SIG-M5 treated with dmso at 0.1 percent for 504 hours (cell line): ENCODE data around the gene MREG.

Source experiments
- DNase-seq: peaks from one replicate; lab custom pipeline; 2025; ENCODE audit not compliant: unreplicated experiment; lab: John Stamatoyannopoulos, UW

Gene MREG, protein sequence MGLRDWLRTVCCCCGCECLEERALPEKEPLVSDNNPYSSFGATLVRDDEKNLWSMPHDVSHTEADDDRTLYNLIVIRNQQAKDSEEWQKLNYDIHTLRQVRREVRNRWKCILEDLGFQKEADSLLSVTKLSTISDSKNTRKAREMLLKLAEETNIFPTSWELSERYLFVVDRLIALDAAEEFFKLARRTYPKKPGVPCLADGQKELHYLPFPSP

DNA sequence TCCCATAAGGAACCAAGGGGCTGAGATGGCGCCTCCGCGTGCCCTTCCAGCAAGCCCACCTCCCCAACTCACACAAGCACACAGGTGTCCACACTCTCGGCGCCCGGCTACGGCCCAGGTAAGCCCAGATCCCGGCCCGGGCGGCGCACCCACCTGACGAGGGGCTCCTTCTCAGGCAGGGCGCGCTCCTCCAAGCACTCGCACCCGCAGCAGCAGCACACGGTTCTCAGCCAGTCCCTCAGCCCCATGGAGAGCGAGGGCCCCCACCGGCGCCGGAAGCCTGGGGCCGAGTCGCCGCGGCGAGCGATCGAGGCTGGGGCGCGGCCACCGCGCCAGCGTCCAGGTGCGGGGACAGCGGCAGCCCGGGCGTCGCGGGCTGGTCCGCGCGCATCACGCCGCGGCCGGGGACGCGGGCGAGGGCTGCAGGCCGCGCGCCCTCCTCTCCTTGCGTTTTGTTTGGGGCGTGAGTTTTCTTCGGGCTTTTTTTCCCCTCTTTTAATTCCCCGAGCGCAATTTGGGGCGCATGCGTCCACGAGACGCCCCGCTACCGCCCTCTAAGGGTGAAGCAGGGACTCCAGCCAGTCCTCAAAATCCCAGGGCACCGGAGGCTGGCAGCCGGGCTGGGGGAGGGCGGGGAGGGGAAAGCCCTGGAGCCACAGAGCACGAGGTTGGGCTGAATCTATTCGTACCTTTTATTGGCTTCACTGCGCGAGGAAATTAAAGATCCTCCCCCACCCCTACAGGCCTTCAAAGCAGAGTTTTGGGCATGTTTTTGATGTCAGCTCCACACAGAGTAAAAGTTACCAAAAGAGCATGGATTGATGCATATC lies at the start of gene MREG:
Gene MREG, minus strand, starts transcription at position 472 of the 830 bp plus-strand sequence. Its CDS starts 224 bp downstream, at position 248.
- peak; percentile 83 for DNase-seq

DNA sequence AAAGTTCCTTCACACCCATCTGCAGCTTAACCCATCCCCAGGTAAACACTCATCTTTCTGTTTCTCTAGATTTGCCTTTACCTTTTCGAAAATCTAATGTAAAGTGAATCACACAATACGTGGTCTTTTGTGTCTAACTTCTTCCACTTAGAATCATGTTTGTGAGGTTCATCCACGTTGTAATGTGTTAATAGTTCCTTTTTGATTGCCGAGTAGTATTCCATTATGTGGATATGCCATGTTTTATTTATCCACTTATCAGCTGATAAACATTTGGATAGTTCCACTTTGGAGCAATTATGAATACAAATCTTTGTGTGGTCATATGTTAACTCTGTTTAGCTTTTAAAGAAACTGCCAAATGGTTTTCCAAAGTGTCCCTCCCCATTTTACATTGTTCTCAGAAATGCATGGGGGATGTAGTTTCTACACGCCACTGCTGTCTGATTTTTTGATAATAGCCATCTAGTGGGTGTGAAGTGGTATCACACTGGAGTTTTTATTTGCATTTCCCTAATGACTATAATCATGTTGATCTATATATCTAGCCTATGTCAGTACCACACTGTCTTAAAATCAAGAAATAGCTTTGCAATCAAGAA lies 46.0 kb upstream of the MREG start:
- DNase-seq = peak; percentile 7

DNA sequence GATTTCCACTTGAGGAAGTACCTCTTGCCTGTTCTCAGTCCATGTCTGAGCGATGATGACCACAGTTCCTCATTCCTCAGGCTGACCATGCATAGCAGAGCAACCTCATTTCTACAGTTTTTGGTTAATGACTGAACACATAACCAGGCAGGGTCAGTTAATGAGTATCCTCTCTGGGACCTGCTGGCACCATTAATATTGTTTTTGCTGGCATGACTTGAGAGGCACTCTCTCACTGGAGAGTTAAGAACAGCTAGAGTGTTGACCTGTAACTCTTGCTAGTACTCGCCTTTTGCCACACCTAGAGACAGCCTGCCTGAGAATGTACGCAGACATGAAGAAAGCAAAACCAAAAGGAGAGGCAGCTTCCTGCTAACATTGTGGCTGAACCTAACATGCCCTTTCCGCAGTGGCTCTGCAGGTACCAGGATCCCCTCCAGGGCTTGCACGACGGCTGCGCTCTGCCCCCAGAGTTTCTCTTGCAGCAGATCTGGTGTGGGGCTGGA lies 44.4 kb upstream of the MREG start:
- DNase-seq = peak; percentile 33

DNA sequence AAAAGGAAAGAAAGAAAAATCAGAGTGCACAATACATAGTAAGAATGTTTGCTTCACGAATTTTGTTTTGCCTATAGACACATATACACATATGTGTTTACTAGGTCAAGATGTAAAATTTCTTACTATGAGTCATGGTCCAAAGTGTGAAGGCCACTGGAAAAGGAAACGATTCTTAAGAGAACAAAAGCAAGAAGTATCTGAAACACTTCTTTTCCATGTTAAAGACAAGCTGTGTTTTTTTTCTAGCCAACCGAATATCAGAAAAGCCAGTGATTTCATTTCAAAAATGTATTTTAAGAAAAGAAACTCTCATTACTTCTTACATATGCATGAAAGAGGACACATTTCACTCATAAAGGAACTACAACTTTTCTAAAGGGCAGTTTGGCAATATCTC lies 43.4 kb upstream of the MREG start:
- no peak for DNase-seq

DNA sequence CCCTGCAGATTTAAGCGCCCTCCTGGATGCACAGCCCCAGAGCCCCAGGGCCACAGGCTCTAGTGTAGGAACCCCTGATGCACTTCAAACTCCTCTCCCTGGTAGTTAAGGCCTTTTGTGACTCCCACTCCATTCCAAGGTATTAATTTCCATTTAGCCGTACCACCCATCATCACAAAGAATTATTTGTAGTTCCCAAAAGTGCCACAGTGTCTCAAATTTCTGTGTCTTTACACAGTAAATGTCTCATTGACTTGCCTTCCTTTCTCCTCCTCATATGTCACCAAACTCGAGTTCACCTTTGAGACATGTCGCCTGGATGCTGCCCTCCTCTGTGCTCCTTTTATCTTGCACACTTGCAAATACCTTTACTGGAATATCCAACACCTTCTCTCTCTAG lies 42.3 kb upstream of the MREG start:
- no peak for DNase-seq

DNA sequence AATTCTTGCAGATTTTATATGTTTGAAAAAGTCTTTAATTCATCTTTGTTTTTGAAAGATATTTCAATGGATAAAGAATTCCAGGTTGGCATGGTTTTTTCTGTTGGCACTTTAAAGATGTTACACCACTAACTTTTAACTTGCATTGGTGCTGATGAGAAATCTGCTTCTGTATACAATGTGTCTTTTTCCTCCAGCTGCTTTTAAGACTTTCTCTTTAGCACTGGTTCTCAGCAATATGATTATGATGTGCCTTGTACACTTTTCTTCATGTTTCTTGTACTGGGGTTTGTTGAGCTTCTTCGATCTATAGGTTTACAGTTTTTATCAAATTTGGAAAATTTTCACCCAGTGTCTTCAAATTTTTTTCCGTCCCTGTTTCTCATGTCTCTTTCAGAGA lies 39.1 kb upstream of the MREG start:
- DNase-seq = no peak

DNA sequence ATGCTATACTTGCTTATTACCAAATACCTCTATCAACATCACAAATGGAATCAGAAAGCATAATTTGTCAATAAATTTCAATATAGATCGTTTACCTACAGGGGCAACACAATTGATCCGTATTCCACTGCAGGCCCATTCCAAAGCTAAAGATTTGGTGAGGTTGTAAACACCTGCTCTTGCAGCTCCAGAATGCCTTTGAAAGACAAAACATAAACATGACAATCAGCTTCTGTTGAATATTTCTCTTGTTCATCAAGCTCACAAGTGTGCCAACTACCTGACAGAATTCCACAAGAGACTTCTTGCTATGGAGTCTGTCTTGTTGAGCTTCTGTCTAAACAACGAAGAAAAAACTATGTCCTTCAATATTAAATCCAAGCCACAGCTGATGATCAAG lies 38.0 kb upstream of the MREG start:
- DNase-seq = no peak

DNA sequence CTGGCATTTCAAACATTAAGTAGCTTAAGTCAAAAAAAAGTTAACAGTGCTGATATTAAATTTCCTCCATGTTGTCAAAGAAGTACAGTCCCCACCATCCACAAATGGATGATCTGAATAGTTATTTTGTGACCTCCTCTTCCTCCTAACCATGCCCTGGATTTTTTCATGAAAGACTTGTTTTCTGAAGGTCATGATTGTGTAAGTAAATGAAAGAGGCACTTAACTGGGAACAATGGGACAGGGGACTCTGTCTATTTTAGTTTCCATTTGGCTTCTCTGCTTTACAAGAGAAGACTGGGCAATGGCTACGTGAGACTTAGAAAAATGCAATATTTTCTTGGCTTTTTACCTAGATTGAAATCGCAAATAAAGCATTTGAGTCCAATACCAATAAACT lies 36.1 kb upstream of the MREG start:
- DNase-seq = no peak

DNA sequence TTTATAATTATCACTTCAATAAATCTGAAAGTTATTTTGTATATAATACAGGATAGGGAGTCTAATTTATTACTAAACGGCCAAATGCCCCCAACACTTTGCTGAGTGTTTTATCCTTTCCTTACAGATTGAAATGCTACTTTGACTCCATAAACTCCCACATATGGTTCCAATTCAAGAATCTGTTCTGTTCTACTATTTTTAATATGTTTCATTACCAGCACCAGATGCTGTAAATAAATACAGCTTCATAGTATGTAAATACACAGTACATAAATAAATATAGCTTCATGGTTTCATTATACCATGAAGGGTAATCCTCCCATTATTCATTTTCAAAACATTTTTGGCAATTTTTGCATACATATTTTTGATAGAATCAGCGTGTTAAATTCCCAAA lies 34.0 kb upstream of the MREG start:
- no peak for DNase-seq

DNA sequence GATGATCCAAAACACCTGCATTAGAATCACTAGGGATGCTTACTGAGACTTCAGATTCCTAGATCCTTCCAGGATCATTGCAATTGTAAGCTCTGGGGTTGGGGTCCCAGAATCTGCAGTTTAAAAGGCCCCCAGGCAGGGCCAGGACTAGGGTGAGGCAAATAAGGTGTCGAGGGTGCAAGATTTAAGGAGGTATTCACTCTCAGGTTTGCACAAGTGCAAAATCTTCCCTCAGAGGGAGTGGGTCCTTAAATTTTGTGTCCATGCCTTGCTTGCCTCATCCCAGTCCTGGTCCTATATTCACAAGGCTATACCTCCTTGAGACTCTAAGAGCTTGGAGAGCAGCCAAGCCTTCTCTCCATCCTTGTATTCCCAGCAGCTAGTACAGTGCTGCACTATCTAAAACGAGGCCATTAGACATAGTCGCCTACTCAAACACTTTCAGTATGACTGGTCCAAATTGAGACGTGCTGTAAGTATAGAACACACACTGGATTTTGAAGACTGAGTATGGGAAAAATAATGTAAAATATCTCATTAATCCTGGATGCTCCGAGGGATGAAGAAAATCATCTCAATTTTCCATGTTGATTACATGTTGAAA lies 31.6 kb upstream of the MREG start:
- DNase-seq = no peak

DNA sequence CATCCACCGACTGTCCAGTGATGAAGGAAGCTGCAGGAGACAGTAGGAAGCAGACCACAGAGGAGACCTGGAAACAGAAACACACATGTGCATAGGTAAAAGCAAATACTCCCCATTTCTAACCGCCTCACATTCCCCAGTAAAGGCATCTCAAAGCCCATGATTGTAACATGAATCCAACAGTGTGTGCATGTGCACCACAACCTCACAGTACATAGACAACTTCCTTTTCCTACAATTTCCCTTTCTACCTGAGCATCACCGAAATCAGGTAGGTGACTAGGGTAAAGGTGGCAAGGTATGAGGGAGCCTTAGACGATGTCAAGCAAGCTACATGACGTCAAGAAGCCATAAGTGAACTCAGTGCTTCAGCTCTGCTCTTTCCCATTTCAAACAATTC lies 30.6 kb upstream of the MREG start:
- no peak for DNase-seq

DNA sequence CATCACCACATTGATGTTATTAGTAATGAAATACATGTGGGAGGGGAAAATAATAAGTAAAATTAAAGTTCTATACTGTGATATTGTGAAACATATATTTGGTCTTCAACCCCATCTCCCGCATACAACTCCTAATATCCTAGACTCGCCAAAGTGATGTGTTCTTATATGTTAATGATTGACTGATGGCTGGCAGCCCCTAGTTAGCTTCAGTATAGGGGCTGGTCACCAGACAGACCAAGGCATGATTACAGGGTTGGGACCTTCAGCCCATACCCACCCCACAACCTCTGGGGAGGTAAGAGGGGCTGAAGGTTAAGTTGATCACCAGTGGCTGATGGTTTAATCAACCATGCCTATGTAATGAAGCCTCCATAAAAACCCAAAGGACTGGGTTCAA lies 28.1 kb upstream of the MREG start:
- DNase-seq = no peak

DNA sequence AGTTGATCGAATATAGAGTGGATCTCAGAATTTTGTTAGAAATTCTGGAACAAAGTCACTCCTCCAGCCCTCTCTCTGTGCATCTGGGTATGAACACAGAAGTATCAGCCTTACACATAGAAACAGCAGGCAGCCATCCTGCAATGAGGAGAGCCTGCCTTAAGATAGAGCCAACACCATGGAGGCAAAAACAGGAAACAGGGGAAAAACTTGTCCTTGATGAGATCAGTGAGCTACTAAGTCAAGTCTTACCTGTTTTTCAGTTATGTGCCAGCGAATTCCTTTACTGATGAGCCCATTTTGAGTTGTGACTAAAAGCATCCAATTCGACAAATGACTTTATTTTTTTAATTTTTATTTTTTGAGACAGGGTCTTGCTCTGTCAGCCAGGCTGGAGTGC lies 26.6 kb upstream of the MREG start:
- no peak for DNase-seq

DNA sequence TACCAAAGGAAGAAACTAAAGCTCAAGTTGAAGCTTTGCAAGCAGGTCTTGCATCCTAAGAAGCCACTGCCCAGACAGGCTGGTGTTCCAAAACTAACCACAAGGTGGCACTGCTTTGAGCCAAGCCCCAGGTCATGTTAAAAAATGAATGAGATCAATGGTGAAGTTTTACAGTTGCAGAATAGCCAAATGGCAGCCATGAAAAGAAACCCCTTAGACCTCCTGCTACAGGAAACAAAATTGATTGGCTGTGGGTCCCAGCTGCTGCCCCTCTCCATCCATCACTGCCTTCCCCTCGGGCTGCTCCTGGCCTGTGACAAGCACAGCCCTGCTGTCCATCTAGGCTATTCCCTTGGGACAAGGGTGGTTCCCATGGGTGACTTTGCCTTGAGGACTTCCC lies 20.7 kb upstream of the MREG start:
- DNase-seq = peak; percentile 67

DNA sequence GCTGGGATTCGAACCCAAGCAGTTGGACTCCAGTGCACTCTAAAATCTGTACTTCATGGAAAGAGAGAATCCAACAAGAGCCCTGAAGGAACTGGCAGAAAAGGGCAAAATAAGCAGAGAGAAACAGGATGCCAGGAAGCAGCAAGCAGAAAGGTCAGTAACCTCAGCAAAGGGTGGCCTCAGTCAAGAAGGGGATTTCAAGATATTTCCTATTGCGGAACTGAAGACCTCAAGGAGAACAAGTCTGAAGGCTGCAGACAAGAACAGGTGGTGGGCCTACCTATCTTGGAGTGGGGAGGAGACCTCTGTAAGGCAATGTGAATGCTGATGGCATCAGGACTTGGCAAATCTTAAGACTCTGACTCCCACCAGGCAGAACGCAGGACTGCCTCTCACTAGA lies 20.1 kb upstream of the MREG start:
- no peak for DNase-seq

DNA sequence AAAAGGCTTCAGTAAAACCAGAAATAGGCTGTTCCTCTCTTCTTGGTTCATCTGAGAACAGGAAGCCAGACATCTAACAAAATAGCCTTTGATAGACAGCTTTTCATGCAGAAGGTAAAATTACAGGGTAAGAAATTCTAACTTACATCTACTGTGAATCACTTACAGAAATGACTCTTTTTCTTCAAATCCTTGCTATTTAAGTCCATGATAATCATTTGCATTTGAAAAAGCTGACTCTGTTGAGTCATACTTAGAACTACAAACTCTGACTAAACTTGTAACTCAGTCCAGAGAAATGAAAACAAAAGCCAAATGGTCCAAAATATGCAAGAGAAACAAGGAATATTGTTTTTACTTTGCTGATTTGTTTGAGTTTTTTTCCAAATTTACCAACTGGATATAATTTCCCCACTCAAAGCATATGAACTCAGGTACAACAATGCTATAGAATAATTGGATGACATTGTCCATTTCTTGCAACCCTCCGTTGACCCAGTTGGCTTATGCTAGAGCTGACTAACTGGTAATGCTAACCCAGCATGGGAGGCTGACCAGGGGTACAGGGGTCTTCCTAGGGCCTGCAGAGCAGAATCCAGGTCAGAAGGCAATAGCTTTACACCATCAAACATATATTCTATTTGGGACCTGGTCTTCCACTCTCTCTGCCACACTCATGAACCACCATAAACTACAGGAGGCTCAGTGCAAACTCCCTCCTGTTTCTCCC lies 18.8 kb upstream of the MREG start:
- no peak for DNase-seq

DNA sequence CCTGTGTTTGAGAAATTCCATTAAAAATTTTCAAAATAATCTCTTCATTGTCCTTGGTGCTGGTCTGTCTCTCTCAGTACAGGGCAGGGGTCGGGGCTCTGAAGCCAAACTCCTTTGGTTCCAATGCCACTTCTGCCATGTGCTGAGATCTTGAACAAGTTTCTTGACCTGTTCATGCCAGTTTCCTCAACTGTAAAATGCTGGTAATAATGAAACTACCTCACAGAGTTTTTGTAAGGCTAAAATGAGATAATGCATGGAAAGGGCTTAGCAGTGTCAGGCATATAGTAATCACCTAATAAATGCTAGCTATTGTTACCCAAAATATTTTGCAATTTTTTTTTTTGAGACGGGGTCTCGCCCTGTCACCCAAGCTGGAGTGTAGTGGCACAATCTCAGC lies 16.9 kb upstream of the MREG start:
- no peak for DNase-seq

DNA sequence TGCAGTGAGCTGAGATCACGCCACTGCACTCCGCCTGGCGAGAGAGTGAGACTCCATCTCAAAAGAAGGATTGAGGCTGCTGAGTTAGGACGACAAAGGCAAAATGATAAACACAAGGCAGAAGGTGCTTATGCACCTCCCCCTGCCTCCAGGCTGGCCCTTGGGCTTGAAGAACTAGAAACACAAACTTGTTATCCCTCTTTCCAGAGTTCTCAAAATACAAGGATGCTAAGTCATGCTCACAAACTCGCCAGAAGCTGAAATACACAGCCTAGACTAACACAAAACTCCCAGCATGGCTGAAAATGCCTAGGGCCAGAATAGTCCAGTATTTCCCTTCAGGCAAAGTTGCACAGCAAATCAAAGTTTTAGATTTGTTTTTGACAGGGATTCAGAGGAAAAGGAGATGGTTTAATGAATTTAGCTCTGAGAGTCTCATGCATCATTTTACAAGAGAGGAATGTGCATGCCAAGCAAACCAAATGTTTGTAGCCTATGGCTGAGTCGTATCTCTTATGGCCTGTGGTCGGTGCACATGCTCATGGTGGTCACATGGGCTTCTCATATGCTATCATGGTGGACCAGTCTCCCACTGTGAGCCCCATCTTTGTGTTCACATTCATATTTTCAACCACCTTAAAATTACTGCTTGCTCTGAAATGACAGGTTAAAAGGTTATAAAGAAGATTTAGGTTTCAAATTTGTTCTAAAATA lies 16.2 kb upstream of the MREG start:
- no peak for DNase-seq

DNA sequence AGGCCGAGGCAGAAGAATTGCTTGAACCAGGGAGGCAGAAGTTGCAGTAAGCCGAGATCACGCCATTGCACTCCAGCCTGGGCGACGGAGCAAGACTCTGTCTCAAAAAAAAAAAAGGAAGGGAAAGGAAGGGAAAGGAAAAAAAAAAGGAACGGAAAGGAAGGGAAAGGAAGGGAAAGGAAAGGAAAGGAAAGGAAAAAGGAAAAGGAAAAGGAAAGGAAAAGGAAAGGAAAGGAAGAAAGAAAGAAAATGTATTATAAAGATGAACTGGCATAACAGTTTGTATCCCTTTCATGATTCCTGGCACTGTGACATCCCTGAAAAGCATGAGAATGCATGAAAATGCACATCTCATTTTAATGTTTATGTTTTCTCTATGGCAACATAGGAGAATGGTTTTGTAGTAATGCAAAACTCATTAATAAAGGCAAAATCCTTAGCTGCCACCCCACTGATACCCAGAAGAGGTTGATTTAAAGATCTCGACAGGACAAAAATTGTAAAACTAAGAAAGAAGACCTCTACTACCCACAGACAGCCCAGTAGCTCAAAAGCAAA lies 11.5 kb upstream of the MREG start:
- no peak for DNase-seq

DNA sequence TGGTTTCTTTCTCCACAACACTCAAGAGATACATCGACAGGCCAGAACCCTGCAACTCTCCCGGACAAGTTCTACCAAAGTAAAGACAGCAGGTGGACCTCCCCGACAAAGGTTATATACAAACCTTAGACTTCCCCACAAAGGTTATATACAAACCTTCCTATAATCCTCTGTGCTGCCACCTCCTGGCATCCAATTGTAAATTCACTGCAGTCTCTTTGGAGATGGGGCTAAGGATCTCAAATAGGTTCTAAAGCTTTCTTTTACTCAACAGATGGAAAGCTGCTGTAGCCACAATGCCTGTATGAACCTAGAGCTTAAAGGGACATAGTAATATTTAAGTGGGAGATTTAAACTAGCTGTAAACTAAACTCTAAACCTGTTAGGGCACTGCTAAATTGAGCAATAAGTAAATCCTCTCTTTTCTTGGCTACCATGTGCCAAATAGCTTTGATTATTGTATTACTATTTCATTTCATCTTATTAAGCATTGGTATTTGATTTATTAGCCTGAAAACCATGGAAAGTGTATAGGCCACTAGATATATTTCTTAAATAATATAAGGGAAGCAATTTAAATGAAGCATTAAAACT lies 9.8 kb upstream of the MREG start:
- DNase-seq = peak; percentile 71
